Mammary epithelial cell (primary cell): ENCODE data around the gene KSR2.

Source experiments
- CTCF ChIP-seq, 2 donors: IDR thresholded peaks in 1 of 2; conservative IDR thresholded peaks in 1 of 2; 2 replicates each; pipeline ENCODE4 v1.5.1; 2011 to 2012; ENCODE audit warnings: inconsistent platforms in 2 of 2, low read length in 2 of 2, mild to moderate bottlenecking in 2 of 2, control low read depth in 1 of 2, low read depth in 1 of 2; ENCODE audit not compliant: insufficient read depth in 1 of 2; ENCODE audit errors: extremely low read depth in 1 of 2
- EZH2 ChIP-seq: IDR thresholded peaks from 2 replicates; pipeline ENCODE4 v1.6.1; 2012; ENCODE audit warnings: low read length, inconsistent platforms, borderline replicate concordance

GRCh38 chr12:117835156-117835555 is 133.6 kb downstream of the KSR2 start:
- TF ChIP-seq CTCF (conservative IDR thresholded peaks at IDR 0.05 in 1 of 2, IDR thresholded peaks at IDR 0.05 in 1 of 2; ENCODE audit: extremely low read depth in 1 of 2, insufficient read depth in 1 of 2, low read depth in 1 of 2, low read length in 2 of 2) (no peak), EZH2 (no peak)
